ENCODE results near the gene CCDC68.

The CCDC68 gene

DNA sequence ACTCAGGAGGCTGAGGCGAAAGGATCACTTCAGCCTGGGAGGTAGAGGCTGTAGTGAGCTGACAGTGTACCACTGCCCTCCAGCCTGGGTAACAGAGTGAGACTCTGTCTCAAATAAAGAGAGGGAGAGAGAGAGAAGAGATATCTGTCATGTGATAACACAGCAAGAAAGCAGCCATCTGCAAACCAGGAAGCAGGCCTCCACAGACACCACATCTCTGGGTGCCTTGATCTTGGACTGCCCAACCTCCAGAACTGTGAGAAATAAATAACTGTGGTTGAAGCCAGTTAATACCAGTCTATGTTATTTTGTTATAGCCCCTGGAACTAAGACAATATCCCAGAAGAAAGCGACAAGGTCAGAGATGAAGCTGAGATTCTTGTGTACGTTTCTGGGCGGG is 2.6 kb upstream of the CCDC68 start:
- no peak overlapping the region for H3K27ac ChIP-seq (ENCODE audit: insufficient read depth, low read length, poor library complexity, severe bottlenecking)
- no peak for DNase-seq
- H3K4me1 ChIP-seq (ENCODE audit: control insufficient read depth, insufficient read depth, low read length, poor library complexity, severe bottlenecking): peaks cover 5% of the 10 kb centered on the region
- no peaks in the 10 kb centered on the region for H3K9me3 ChIP-seq (ENCODE audit: control insufficient read depth, low read length)
- H3K27me3 ChIP-seq (replicated peaks; ENCODE audit: control insufficient read depth, insufficient read depth, low read length, poor library complexity, severe bottlenecking): peaks cover 11% of the 10 kb centered on the region
- H3K36me3 ChIP-seq (ENCODE audit: control insufficient read depth, insufficient read depth, low read length): no peaks in the 10 kb centered on the region
- no peak overlapping the region for H3K4me3 ChIP-seq (ENCODE audit: insufficient read depth, low read depth, low read length, poor library complexity, severe bottlenecking)

DNA sequence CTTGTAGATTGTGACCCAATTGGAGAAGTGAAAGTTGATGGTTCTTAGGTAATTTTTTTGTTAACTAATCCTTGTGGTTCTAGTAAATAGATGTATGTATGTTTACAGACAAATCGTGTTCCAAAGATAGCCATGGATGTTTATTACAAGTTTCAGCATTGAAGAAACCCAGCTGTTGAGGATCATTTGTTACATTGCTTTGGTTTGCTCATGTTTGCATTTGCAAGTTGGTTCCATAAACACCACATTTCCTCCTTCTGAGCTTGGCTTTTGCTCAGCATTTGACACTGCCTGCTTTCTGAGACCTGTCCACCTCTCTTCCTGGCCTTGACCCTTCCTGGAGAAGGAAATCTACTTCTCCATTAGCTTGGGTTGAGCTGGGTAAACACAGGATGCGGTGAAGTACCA is 1.8 kb upstream of the CCDC68 start:
- peaks cover 5% of the 10 kb centered on the region for H3K4me1 ChIP-seq (ENCODE audit: control insufficient read depth, insufficient read depth, low read length, poor library complexity, severe bottlenecking)
- no peaks in the 10 kb centered on the region for H3K36me3 ChIP-seq (ENCODE audit: control insufficient read depth, insufficient read depth, low read length)
- no peaks in the 10 kb centered on the region for H3K9me3 ChIP-seq (ENCODE audit: control insufficient read depth, low read length)
- no peak overlapping the region for H3K4me3 ChIP-seq (ENCODE audit: insufficient read depth, low read depth, low read length, poor library complexity, severe bottlenecking)
- DNase-seq: no peak
- no peak overlapping the region for H3K27ac ChIP-seq (ENCODE audit: insufficient read depth, low read length, poor library complexity, severe bottlenecking)
- peaks cover 11% of the 10 kb centered on the region for H3K27me3 ChIP-seq (replicated peaks; ENCODE audit: control insufficient read depth, insufficient read depth, low read length, poor library complexity, severe bottlenecking)

- Histone ChIP-seq H3K4me1 (ENCODE audit: control insufficient read depth, insufficient read depth, low read length, poor library complexity, severe bottlenecking) (peaks cover 5% of the 10 kb centered on the region), H3K9me3 (ENCODE audit: control insufficient read depth, low read length) (no peaks in the 10 kb centered on the region), H3K4me3 (ENCODE audit: insufficient read depth, low read depth, low read length, poor library complexity, severe bottlenecking) (no peak overlapping the region), H3K27ac (ENCODE audit: insufficient read depth, low read length, poor library complexity, severe bottlenecking) (no peak overlapping the region), H3K27me3 (replicated peaks; ENCODE audit: control insufficient read depth, insufficient read depth, low read length, poor library complexity, severe bottlenecking) (peaks cover 11% of the 10 kb centered on the region), H3K36me3 (ENCODE audit: control insufficient read depth, insufficient read depth, low read length) (no peaks in the 10 kb centered on the region)
- no peak for DNase-seq
Observed at GRCh38 chr18:54960197-54960596, 936 bp upstream of the CCDC68 start.

GRCh38 chr18:54957996-54958395 is 1.3 kb downstream of the CCDC68 start:
- no peak for DNase-seq
- no peaks in the 10 kb centered on the region for H3K9me3 ChIP-seq (ENCODE audit: control insufficient read depth, low read length)
- H3K27me3 ChIP-seq (replicated peaks; ENCODE audit: control insufficient read depth, insufficient read depth, low read length, poor library complexity, severe bottlenecking): peaks cover 11% of the 10 kb centered on the region
- H3K27ac ChIP-seq (ENCODE audit: insufficient read depth, low read length, poor library complexity, severe bottlenecking): no peak overlapping the region
- H3K4me3 ChIP-seq (ENCODE audit: insufficient read depth, low read depth, low read length, poor library complexity, severe bottlenecking): no peak overlapping the region
- peaks cover 5% of the 10 kb centered on the region for H3K4me1 ChIP-seq (ENCODE audit: control insufficient read depth, insufficient read depth, low read length, poor library complexity, severe bottlenecking)
- H3K36me3 ChIP-seq (ENCODE audit: control insufficient read depth, insufficient read depth, low read length): no peaks in the 10 kb centered on the region

- Histone ChIP-seq H3K27ac (ENCODE audit: insufficient read depth, low read length, poor library complexity, severe bottlenecking) (no peak overlapping the region), H3K4me3 (ENCODE audit: insufficient read depth, low read depth, low read length, poor library complexity, severe bottlenecking) (no peak overlapping the region), H3K4me1 (ENCODE audit: control insufficient read depth, insufficient read depth, low read length, poor library complexity, severe bottlenecking) (peaks cover 5% of the 10 kb centered on the region), H3K27me3 (replicated peaks; ENCODE audit: control insufficient read depth, insufficient read depth, low read length, poor library complexity, severe bottlenecking) (peaks cover 11% of the 10 kb centered on the region), H3K9me3 (ENCODE audit: control insufficient read depth, low read length) (no peaks in the 10 kb centered on the region), H3K36me3 (ENCODE audit: control insufficient read depth, insufficient read depth, low read length) (no peaks in the 10 kb centered on the region)
- DNase-seq: no peak
Observed at GRCh38 chr18:54957296-54957832, 1.9 kb downstream of the CCDC68 start.

- Histone ChIP-seq H3K9me3 (ENCODE audit: control insufficient read depth, low read length) (no peaks in the 10 kb centered on the region), H3K36me3 (ENCODE audit: control insufficient read depth, insufficient read depth, low read length) (no peaks in the 10 kb centered on the region), H3K27me3 (replicated peaks; ENCODE audit: control insufficient read depth, insufficient read depth, low read length, poor library complexity, severe bottlenecking) (peaks cover 11% of the 10 kb centered on the region), H3K4me1 (ENCODE audit: control insufficient read depth, insufficient read depth, low read length, poor library complexity, severe bottlenecking) (peaks cover 5% of the 10 kb centered on the region), H3K4me3 (ENCODE audit: insufficient read depth, low read depth, low read length, poor library complexity, severe bottlenecking) (no peak overlapping the region), H3K27ac (ENCODE audit: insufficient read depth, low read length, poor library complexity, severe bottlenecking) (no peak overlapping the region)
- DNase-seq: no peak
Observed at GRCh38 chr18:54956506-54956905, 2.8 kb downstream of the CCDC68 start.

- H3K36me3 ChIP-seq (ENCODE audit: control insufficient read depth, insufficient read depth, low read length): no peaks in the 10 kb centered on the region
- DNase-seq: no peak
- no peaks in the 10 kb centered on the region for H3K4me1 ChIP-seq (ENCODE audit: control insufficient read depth, insufficient read depth, low read length, poor library complexity, severe bottlenecking)
- H3K9me3 ChIP-seq (ENCODE audit: control insufficient read depth, low read length): no peaks in the 10 kb centered on the region
- no peaks in the 10 kb centered on the region for H3K27me3 ChIP-seq (replicated peaks; ENCODE audit: control insufficient read depth, insufficient read depth, low read length, poor library complexity, severe bottlenecking)
- no peak overlapping the region for H3K4me3 ChIP-seq (ENCODE audit: insufficient read depth, low read depth, low read length, poor library complexity, severe bottlenecking)
- no peak overlapping the region for H3K27ac ChIP-seq (ENCODE audit: insufficient read depth, low read length, poor library complexity, severe bottlenecking)
Observed at GRCh38 chr18:54952026-54952425, 7.2 kb downstream of the CCDC68 start.

- no peak for DNase-seq
- Histone ChIP-seq H3K4me1 (ENCODE audit: control insufficient read depth, insufficient read depth, low read length, poor library complexity, severe bottlenecking) (peaks cover 5% of the 10 kb centered on the region), H3K36me3 (ENCODE audit: control insufficient read depth, insufficient read depth, low read length) (no peaks in the 10 kb centered on the region), H3K27ac (ENCODE audit: insufficient read depth, low read length, poor library complexity, severe bottlenecking) (no peak overlapping the region), H3K9me3 (ENCODE audit: control insufficient read depth, low read length) (no peaks in the 10 kb centered on the region), H3K4me3 (ENCODE audit: insufficient read depth, low read depth, low read length, poor library complexity, severe bottlenecking) (no peak overlapping the region), H3K27me3 (replicated peaks; ENCODE audit: control insufficient read depth, insufficient read depth, low read length, poor library complexity, severe bottlenecking) (no peaks in the 10 kb centered on the region)
Observed at GRCh38 chr18:54950221-54950620, 9.0 kb downstream of the CCDC68 start.

- DNase-seq: no peak
- H3K36me3 ChIP-seq (ENCODE audit: control insufficient read depth, insufficient read depth, low read length): no peaks in the 10 kb centered on the region
- no peak overlapping the region for H3K4me3 ChIP-seq (ENCODE audit: insufficient read depth, low read depth, low read length, poor library complexity, severe bottlenecking)
- peaks cover 5% of the 10 kb centered on the region for H3K4me1 ChIP-seq (ENCODE audit: control insufficient read depth, insufficient read depth, low read length, poor library complexity, severe bottlenecking)
- H3K9me3 ChIP-seq (ENCODE audit: control insufficient read depth, low read length): no peaks in the 10 kb centered on the region
- H3K27ac ChIP-seq (ENCODE audit: insufficient read depth, low read length, poor library complexity, severe bottlenecking): no peak overlapping the region
- H3K27me3 ChIP-seq (replicated peaks; ENCODE audit: control insufficient read depth, insufficient read depth, low read length, poor library complexity, severe bottlenecking): no peaks in the 10 kb centered on the region
Observed at GRCh38 chr18:54949588-54949987, 9.7 kb downstream of the CCDC68 start.

DNA sequence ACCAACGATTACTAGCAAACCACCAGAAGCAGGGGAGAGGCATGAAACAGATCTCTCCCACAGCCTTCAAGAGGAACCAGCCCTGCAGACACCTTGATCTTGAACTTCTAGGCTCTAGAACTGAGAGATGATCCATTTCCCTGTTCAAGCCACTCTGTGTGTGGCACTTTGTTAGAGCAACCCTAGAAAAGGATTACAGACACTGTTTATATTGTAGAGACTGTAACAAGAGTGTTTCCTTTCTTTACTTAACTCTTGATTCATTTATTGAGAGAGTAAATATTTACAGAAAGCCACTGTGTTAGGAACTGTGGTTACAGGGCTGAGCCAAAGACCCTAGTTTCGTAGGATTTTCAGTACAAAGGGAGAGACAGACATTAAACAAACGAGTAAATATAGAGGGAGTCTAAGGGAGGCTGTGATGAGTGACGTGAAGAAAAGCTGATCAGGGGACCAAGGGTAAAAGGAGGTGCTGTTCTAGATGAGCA is 10.9 kb downstream of the CCDC68 start:
- no peak overlapping the region for H3K27ac ChIP-seq (ENCODE audit: insufficient read depth, low read length, poor library complexity, severe bottlenecking)
- peaks cover 5% of the 10 kb centered on the region for H3K4me1 ChIP-seq (ENCODE audit: control insufficient read depth, insufficient read depth, low read length, poor library complexity, severe bottlenecking)
- no peaks in the 10 kb centered on the region for H3K9me3 ChIP-seq (ENCODE audit: control insufficient read depth, low read length)
- no peak overlapping the region for H3K4me3 ChIP-seq (ENCODE audit: insufficient read depth, low read depth, low read length, poor library complexity, severe bottlenecking)
- H3K36me3 ChIP-seq (ENCODE audit: control insufficient read depth, insufficient read depth, low read length): no peaks in the 10 kb centered on the region
- no peak for DNase-seq
- no peaks in the 10 kb centered on the region for H3K27me3 ChIP-seq (replicated peaks; ENCODE audit: control insufficient read depth, insufficient read depth, low read length, poor library complexity, severe bottlenecking)

Measured in effector memory CD4-positive, alpha-beta T cell (primary cell).